Activated naive CD4-positive, alpha-beta T cell treated with anti-CD3 and anti-CD28 coated beads, Interleukin-2, amount 50 U/mL, for 72 hours (primary cell): ENCODE measurements around the gene ATIC. TPM values are rescaled to one million over a fixed set of nuclear protein-coding genes. Genes with fewer than 3 reads are reported as not detected.

Experiments used
- ATAC-seq, 2 donors: fragments of 150-1000 bp; cut with Tn5 transposase; 2 replicates each; pipeline ENCODE4 v1.10.0; 2021; ENCODE audit warnings: mild to moderate bottlenecking in 2 of 2, moderate library complexity in 2 of 2
- DNase-seq, 2 donors: peaks; one replicate each; pipeline ENCODE4 v3.0.0; 2021 to 2022; ENCODE audit warnings: low spot score in 2 of 2
- H3K27ac Mint-ChIP-seq, 2 donors: one replicate each; pipeline ENCODE4 v1.8.0; 2022; ENCODE audit warnings: mild to moderate bottlenecking in 2 of 2, mixed read lengths in 2 of 2
- H3K36me3 Mint-ChIP-seq, 2 donors: one replicate each; pipeline ENCODE4 v1.8.0; 2022; ENCODE audit warnings: mixed read lengths in 2 of 2
- H3K9me3 Mint-ChIP-seq, 2 donors: one replicate each; pipeline ENCODE4 v1.8.0; 2022; ENCODE audit warnings: mixed read lengths in 2 of 2
- total RNA-seq, 2 donors: library from RNA; stranded (reverse); gene quantifications; one replicate each; pipeline ENCODE4 v1.2.3, GENCODE V29; 2022

ATIC gene
- total RNA-seq, 2 donors from 2014 or later, result 193 to 232 TPM

- no peak overlapping the region for H3K27ac Mint-ChIP-seq
- ATAC-seq (no peak), DNase-seq (no peak)
- H3K9me3 Mint-ChIP-seq, result no peaks in the 10 kb centered on the region
- peaks cover 11 to 12% of the 10 kb centered on the region in 2 donors for H3K36me3 Mint-ChIP-seq
Measured at GRCh38 chr2:215377283-215377682, 65.4 kb downstream of the ATIC start.

DNA sequence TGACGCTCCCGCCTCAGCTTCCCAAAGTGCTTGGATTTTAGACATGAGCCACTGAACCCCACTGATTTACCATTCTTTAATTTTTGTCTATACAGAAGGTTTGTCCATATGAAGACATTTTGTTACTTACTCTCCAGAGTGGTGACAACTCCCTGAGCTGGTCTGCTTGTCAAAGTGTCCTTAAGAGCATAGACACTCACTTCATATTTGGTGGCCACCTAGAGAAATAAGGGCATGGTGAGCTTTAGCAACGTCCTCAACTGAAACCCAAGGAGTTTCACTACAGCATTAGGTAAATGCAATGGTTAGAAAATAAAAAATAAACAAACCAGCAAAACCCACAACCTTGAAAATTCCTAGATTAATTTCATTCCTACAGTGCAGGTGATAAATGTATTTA, 66.2 kb downstream of the ATIC start:
- no peaks in the 10 kb centered on the region for H3K9me3 Mint-ChIP-seq
- H3K36me3 Mint-ChIP-seq, result peaks cover 11 to 12% of the 10 kb centered on the region in 2 donors
- DNase-seq (no peak), ATAC-seq (no peak)
- H3K27ac Mint-ChIP-seq, result no peak overlapping the region

DNA sequence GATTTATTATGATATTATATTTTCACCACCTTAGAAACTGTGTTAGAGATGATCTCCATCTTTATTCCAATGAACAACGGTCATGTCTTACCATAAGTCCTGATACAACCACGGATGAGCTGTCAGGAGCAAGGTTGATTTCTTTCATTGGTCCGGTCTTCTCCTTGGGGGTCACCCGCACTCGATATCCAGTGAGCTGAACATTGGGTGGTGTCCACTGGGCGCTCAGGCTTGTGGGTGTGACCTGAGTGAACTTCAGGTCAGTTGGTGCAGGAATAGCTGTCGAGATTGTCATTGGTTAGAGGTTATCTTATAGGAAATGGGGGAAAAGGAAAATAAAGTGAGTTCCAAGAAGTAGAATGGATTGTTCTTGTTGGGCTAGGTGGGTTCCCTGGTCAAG, 67.2 kb downstream of the ATIC start:
- Mint-ChIP-seq H3K36me3 (peaks cover 8 to 12% of the 10 kb centered on the region in 2 donors), H3K9me3 (no peaks in the 10 kb centered on the region), H3K27ac (no peak overlapping the region)
- DNase-seq (no peak), ATAC-seq (no peak)

DNA sequence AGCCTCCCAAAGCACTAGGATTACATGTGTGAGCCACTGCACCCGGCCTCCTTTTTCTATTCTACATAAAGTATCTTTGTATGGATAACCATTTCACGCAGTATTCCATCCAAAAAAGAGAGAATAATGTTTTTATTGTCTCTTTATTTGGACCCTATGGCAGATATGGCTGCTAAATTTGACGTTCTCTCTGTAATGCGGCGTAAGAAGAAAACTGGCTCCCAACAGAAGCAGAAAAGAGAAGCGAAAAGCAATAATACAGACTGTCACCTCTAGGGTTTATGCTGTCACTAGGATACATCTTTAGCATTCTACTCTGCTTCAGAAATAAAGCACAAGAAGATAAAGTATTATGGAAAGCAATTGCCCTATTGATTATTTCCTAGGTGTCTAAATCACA, 68.1 kb downstream of the ATIC start:
- Mint-ChIP-seq H3K9me3 (no peaks in the 10 kb centered on the region), H3K27ac (no peak overlapping the region), H3K36me3 (peaks cover 0 to 3% of the 10 kb centered on the region in 2 donors)
- DNase-seq (no peak), ATAC-seq (no peak)

GRCh38 chr2:215380699-215381098, 68.8 kb downstream of the ATIC start:
- no peak for DNase-seq
- Mint-ChIP-seq H3K27ac (no peak overlapping the region), H3K36me3 (no peaks in the 10 kb centered on the region), H3K9me3 (no peaks in the 10 kb centered on the region)
- ATAC-seq, result no peak

- Mint-ChIP-seq H3K27ac (no peak overlapping the region), H3K9me3 (no peaks in the 10 kb centered on the region), H3K36me3 (no peaks in the 10 kb centered on the region)
- ATAC-seq (no peak), DNase-seq (no peak)
Measured at GRCh38 chr2:215382011-215382410, 70.2 kb downstream of the ATIC start.

DNA sequence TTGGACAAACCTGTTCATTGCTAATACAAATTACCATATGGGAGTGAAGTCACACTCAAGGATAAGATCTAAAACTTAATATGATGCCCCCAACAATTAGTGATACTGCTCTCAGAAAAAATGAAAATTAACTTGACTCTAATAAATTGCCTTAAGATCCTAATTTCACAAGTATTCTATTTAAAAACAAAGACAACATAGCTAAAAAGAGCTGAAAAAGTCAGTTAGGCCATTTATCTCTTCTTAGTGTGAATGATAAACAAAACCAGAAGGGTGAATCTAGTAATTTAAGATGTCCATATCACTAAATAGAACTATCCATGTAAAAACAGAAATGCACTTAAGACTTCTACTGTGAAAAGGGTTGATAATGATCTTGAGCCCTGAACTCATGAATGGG, 70.6 kb downstream of the ATIC start:
- DNase-seq (no peak), ATAC-seq (no peak)
- no peaks in the 10 kb centered on the region for H3K9me3 Mint-ChIP-seq
- H3K27ac Mint-ChIP-seq, result no peak overlapping the region
- no peaks in the 10 kb centered on the region for H3K36me3 Mint-ChIP-seq

DNA sequence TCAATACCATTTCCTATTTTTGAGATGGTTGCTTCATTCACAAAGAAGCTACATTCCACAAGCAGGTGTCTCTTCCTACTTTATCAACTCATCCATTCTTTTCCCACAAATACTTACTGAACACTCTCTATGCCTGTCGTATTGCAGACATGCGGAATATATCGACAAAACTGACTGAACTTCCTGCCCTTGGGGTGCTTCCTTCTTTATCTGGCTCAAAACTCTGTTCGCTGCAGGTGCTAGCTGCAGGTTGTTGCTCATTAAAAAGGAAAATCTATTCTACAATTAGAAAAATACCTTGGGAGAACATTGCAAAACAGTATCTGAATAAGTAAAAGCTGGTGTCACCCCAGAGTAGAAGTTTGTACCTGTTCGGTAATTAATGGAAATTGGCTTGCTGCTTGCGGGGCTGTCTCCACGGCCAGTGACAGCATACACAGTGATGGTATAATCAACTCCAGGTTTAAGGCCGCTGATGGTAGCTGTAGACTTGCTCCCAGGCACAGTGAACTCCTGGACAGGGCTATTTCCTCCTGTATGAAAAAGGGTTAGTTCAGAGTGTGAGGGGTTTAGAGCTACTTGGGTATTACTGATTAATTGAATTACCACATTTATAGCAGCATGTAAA, 71.9 kb downstream of the ATIC start:
- H3K36me3 Mint-ChIP-seq, result no peaks in the 10 kb centered on the region
- H3K27ac Mint-ChIP-seq, result no peak overlapping the region
- ATAC-seq, result no peak
- no peaks in the 10 kb centered on the region for H3K9me3 Mint-ChIP-seq
- no peak for DNase-seq

DNA sequence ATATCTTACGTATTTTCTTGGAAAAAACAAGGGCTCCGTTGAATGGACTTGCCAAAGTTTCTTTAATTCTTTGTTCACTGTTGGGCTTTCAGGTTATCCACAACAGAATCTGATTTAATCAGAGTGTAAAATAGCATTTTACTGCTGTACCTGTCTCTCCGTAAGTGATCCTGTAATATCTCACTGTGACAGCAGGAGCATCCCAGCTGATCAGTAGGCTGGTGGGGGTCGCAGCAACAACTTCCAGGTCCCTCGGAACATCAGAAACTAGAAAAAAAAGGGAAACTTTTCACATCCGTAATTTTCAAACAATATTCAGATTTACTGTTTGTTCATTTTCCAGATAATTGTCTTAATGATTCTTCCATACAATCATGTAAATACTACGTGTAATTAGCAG, 72.9 kb downstream of the ATIC start:
- Mint-ChIP-seq H3K27ac (no peak overlapping the region), H3K9me3 (no peaks in the 10 kb centered on the region), H3K36me3 (no peaks in the 10 kb centered on the region)
- DNase-seq, result no peak
- no peak for ATAC-seq

GRCh38 chr2:215386566-215386965, 74.7 kb downstream of the ATIC start:
- Mint-ChIP-seq H3K27ac (no peak overlapping the region), H3K9me3 (no peaks in the 10 kb centered on the region), H3K36me3 (no peaks in the 10 kb centered on the region)
- DNase-seq (no peak), ATAC-seq (no peak)

- Mint-ChIP-seq H3K9me3 (no peaks in the 10 kb centered on the region), H3K36me3 (no peaks in the 10 kb centered on the region), H3K27ac (no peak overlapping the region)
- ATAC-seq, result no peak
- DNase-seq, result no peak
Measured at GRCh38 chr2:215388002-215388728, 76.3 kb downstream of the ATIC start.

DNA sequence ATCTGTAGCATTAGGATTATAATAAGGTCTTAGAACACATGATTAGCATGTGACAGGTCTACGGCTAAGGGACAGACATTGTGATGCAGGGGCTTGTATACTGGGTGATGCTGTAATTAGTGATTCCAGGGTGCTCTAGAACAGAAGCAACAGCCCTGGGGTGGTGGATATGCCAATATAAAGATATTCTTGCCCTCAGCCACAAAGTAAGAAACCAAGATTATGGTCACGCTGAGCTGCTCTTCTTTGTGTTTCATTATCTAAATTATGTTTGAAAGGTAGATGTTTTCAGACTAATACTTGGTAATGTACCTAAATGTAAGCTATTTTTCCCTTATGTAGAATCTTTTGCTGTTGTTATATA, 78.7 kb downstream of the ATIC start:
- H3K27ac Mint-ChIP-seq, result no peak overlapping the region
- H3K9me3 Mint-ChIP-seq, result no peaks in the 10 kb centered on the region
- DNase-seq (no peak), ATAC-seq (no peak)
- H3K36me3 Mint-ChIP-seq, result no peaks in the 10 kb centered on the region

- Mint-ChIP-seq H3K27ac (no peak overlapping the region), H3K9me3 (no peaks in the 10 kb centered on the region), H3K36me3 (no peaks in the 10 kb centered on the region)
- DNase-seq, result no peak
- no peak for ATAC-seq
Measured at GRCh38 chr2:215391531-215391930, 79.7 kb downstream of the ATIC start.

GRCh38 chr2:215392164-215392563, 80.3 kb downstream of the ATIC start:
- no peaks in the 10 kb centered on the region for H3K9me3 Mint-ChIP-seq
- ATAC-seq (no peak), DNase-seq (no peak)
- no peaks in the 10 kb centered on the region for H3K36me3 Mint-ChIP-seq
- no peak overlapping the region for H3K27ac Mint-ChIP-seq

DNA sequence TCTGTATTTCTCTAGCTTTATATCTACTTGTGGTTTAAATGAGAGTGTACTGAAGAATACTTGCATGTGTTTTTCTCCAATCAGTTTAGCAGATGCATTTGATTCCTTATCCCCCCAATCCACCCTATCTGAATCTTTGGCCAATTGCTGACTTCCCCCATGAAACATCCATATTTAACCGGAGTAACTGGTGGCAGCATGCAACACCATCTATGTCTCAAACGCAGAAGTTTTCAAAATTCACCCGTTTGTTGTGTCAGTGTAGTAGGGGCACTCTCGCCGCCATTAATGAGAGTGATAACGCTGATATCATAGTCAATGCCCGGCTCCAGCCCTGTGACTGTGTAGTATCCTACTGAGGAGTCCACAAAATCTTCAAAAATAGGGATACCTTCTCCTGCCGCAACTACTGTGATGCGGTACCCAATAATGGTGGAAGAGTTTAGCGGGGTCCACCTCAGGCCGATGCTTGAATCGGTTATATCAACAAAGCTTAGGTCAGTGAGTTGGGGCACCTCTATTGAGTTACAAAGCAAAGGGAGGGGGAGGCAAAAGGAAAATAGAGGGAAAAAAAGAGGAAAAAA, 80.9 kb downstream of the ATIC start:
- ATAC-seq, result no peak
- H3K9me3 Mint-ChIP-seq, result no peaks in the 10 kb centered on the region
- no peaks in the 10 kb centered on the region for H3K36me3 Mint-ChIP-seq
- no peak for DNase-seq
- no peak overlapping the region for H3K27ac Mint-ChIP-seq

- Mint-ChIP-seq H3K36me3 (no peaks in the 10 kb centered on the region), H3K9me3 (no peaks in the 10 kb centered on the region), H3K27ac (no peak overlapping the region)
- DNase-seq (no peak), ATAC-seq (no peak)
Measured at GRCh38 chr2:215394102-215394805, 82.4 kb downstream of the ATIC start.

GRCh38 chr2:215395687-215396460, 84.0 kb downstream of the ATIC start:
- no peaks in the 10 kb centered on the region for H3K36me3 Mint-ChIP-seq
- no peaks in the 10 kb centered on the region for H3K9me3 Mint-ChIP-seq
- H3K27ac Mint-ChIP-seq, result no peak overlapping the region
- DNase-seq (no peak), ATAC-seq (no peak)
